WERI-Rb-1 (cell line): ENCODE data around the gene TMEM184A.

Experiments used
- DNase-seq: peaks from one replicate; pipeline ENCODE4 v3.0.0-alpha.2; 2020
- H3K27ac ChIP-seq: fragments of 250-450 bp; sonication (Bioruptor Pico); 2 replicates; pipeline ENCODE4 v1.5.1; 2020; ENCODE audit warnings: mild to moderate bottlenecking, moderate library complexity
- H3K27me3 ChIP-seq: fragments of 250-450 bp; sonication (Bioruptor Pico); 2 replicates; pipeline ENCODE4 v1.5.1; 2021; ENCODE audit warnings: mild to moderate bottlenecking, low read depth, moderate library complexity; ENCODE audit not compliant: insufficient read depth, severe bottlenecking
- H3K36me3 ChIP-seq: fragments of 250-450 bp; sonication (Bioruptor Pico); 2 replicates; pipeline ENCODE4 v1.5.1; 2020; ENCODE audit warnings: mild to moderate bottlenecking, moderate library complexity
- H3K4me3 ChIP-seq: 2 replicates; pipeline ENCODE4 v1.5.1; 2011; ENCODE audit warnings: low read depth, mild to moderate bottlenecking, control low read depth, low read length
- H3K9me3 ChIP-seq: fragments of 250-450 bp; sonication (Bioruptor Pico); 2 replicates; pipeline ENCODE4 v1.5.1; 2021; ENCODE audit warnings: mild to moderate bottlenecking, moderate library complexity; ENCODE audit not compliant: severe bottlenecking
- CTCF ChIP-seq: IDR thresholded peaks from 2 replicates; pipeline ENCODE4 v1.5.1; 2011; ENCODE audit warnings: low read depth, mild to moderate bottlenecking, control low read depth, inconsistent platforms, low read length

Gene TMEM184A

GRCh38 chr7:1545417-1546246, 10.4 kb downstream of the TMEM184A start:
- no peaks in the 10 kb centered on the region for H3K9me3 ChIP-seq
- H3K36me3 ChIP-seq, result peaks cover 49% of the 10 kb centered on the region
- TF ChIP-seq CTCF, result no peak
- no peak for DNase-seq
- H3K4me3 ChIP-seq, result no peak overlapping the region
- no peaks in the 10 kb centered on the region for H3K27me3 ChIP-seq
- no peak overlapping the region for H3K27ac ChIP-seq

GRCh38 chr7:1544896-1545416, 11.0 kb downstream of the TMEM184A start:
- Histone ChIP-seq H3K9me3 (no peaks in the 10 kb centered on the region), H3K27ac (peak overlapping the region; percentile 33), H3K4me3 (no peak overlapping the region), H3K27me3 (no peaks in the 10 kb centered on the region), H3K36me3 (peaks cover 46% of the 10 kb centered on the region)
- no peak for DNase-seq
- no peak for TF ChIP-seq CTCF

- DNase-seq, result no peak
- Histone ChIP-seq H3K27ac (peak overlapping the region; percentile 33), H3K36me3 (peaks cover 47% of the 10 kb centered on the region), H3K27me3 (no peaks in the 10 kb centered on the region), H3K4me3 (no peak overlapping the region), H3K9me3 (no peaks in the 10 kb centered on the region)
- no peak for TF ChIP-seq CTCF
These were observed 11.7 kb downstream of the TMEM184A start for GRCh38 chr7:1544178-1544895.

- Histone ChIP-seq H3K27ac (no peak overlapping the region; the same call in 1 of the 2 replicates), H3K9me3 (no peaks in the 10 kb centered on the region), H3K4me3 (no peak overlapping the region), H3K27me3 (no peaks in the 10 kb centered on the region), H3K36me3 (peaks cover 46% of the 10 kb centered on the region)
- DNase-seq, result no peak
- TF ChIP-seq CTCF, result no peak
These were observed 12.2 kb downstream of the TMEM184A start for GRCh38 chr7:1543826-1544177.

- Histone ChIP-seq H3K36me3 (peaks cover 44% of the 10 kb centered on the region), H3K27me3 (no peaks in the 10 kb centered on the region), H3K4me3 (no peak overlapping the region), H3K9me3 (no peaks in the 10 kb centered on the region), H3K27ac (peak overlapping the region; percentile 53)
- TF ChIP-seq CTCF, result no peak
- DNase-seq, result peak; percentile 77
These were observed 12.9 kb downstream of the TMEM184A start for GRCh38 chr7:1542841-1543747.
